GM19463 (cell line): ENCODE measurements around the gene TOX2.

Experiments used
- ATAC-seq: cut with Tn5 transposase; IDR thresholded peaks from one replicate; pipeline ENCODE4 v1.9.1; 2021; ENCODE audit warnings: mild to moderate bottlenecking, moderate library complexity; ENCODE audit not compliant: unreplicated experiment

TOX2 gene

DNA sequence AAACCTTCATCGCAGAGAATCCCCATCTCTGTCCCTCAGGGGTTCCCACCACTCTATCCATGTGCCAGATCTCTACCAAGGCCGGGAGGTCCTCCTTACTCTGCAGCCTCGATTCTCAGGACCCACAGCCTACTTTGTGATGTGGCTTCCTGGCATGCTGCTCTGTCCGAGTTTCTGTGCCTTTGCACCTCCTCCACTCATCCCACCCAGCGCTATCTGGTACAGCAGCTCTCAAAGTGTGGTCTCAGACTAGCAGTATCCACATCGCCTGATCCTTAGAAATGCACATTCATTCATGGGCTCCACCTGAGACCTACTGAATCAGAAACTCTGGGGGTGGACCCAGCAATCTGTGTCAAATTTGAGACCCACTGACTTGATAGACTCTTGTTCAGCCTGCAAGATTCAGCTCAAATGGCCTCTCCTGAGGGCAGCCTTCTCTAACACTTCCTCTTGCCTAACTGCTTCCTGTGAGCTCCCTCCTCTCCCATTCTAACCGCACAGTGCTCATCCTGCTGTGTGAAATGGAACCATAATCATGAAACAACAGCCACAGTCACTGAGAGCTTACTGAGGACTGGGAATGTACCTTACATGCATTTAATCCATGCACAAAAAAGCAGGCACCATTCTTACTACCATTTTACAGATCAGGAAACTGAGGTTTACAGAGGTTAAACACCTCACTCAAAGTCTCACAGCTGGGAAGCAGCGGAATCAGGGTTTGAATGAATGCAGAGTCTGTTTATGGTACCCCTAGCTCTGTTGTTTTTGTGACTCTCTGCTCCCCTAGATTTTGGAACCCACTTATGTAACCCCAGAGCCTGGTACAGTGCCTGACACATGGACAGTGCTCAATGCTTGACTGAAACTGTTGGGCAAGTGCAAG, 202.9 kb downstream of the TOX2 start:
- no peak for ATAC-seq

- ATAC-seq, result no peak
Observed at GRCh38 chr20:44118185-44119033, 203.8 kb downstream of the TOX2 start.
